GM23338 (cell line): ENCODE measurements around the gene CFAP126.

Experiments used
- EZH2 ChIP-seq: fragments of 200-600 bp; sonication (generic); IDR thresholded peaks from one replicate; pipeline ENCODE4 v1.8.0; 2017; ENCODE audit warnings: antibody characterized with exemption, mild to moderate bottlenecking, low read depth; ENCODE audit not compliant: unreplicated experiment
- JUNB ChIP-seq: IDR thresholded peaks from one replicate; pipeline ENCODE4 v1.6.1; 2016; ENCODE audit warnings: antibody characterized with exemption; ENCODE audit not compliant: unreplicated experiment

GRCh38 chr1:161390559-161390858, 22.8 kb upstream of the CFAP126 start:
- no peak for TF ChIP-seq JUNB
- no peak for TF ChIP-seq EZH2
